GM18508 (cell line): Measurements from ENCODE around the gene TF.
"Not testable (repeated sequence)": the region's sequence is repeated elsewhere in the genome, so short reads cannot be mapped to it uniquely, and the experiment has no call there.

Experiments used
- ATAC-seq: cut with Tn5 transposase; IDR thresholded peaks from one replicate; pipeline ENCODE4 v1.9.1; 2021; ENCODE audit warnings: moderate number of reproducible peaks; ENCODE audit not compliant: insufficient read depth, unreplicated experiment

TF gene

DNA sequence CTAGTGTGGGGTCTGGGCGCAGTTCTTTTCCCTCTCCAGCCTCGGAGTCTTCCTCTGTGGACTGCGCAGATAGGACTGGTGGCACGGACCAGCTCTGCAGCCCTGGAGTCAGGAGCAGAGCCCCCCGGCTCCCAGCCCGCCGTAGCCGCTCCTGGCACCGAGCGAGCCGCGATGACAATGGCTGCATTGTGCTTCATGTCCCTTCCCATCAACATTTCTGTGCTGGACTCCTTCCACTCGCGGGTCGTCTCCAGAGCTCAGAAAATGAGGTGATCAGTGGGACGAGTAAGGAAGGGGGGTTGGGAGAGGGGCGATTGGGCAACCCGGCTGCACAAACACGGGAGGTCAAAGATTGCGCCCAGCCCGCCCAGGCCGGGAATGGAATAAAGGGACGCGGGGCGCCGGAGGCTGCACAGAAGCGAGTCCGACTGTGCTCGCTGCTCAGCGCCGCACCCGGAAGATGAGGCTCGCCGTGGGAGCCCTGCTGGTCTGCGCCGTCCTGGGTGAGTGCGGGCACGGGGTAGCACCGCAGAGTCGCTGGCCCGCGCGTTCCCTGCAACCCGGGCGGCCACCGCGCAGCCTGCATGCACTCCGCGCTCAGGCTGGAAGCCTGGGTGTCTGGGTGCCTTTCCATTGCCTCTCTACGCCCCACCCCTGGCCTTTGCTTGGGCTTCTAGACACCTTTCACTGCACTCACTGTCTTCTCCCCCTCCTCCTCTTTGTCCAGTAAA is at the start of gene TF:
Gene TF, plus strand, starts transcription at position 413 of the 731 bp plus-strand sequence. Its CDS starts 48 bp downstream, at position 461.
- no peak for ATAC-seq

- no peak for ATAC-seq
Measured at GRCh38 chr3:133697960-133698359, 48.2 kb upstream of the TF start.

DNA sequence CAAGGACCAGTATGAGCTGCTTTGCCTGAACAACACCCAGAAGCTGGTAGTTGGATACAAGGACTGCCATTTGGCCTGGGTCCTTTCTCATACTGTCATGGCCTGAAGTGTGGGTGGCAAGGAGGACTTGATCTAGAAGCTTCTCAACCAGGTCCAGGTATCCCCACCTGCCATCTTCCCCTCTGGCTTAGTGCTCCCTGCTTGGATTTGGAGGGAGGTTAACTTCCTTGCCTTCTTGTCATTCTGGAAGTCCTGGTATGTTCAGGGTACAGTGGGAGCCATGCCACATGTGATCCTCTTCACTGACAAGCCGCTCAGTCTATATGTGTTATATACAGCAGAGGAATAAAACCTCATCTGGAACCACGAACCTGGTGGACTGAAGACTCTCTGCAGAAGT is 46.7 kb upstream of the TF start:
- no peak for ATAC-seq

GRCh38 chr3:133699903-133700302 is 46.3 kb upstream of the TF start:
- ATAC-seq, result no peak

- ATAC-seq, result no peak
Measured at GRCh38 chr3:133700351-133700750, 45.8 kb upstream of the TF start.

GRCh38 chr3:133701435-133702358 is 44.5 kb upstream of the TF start:
- ATAC-seq, result no peak

DNA sequence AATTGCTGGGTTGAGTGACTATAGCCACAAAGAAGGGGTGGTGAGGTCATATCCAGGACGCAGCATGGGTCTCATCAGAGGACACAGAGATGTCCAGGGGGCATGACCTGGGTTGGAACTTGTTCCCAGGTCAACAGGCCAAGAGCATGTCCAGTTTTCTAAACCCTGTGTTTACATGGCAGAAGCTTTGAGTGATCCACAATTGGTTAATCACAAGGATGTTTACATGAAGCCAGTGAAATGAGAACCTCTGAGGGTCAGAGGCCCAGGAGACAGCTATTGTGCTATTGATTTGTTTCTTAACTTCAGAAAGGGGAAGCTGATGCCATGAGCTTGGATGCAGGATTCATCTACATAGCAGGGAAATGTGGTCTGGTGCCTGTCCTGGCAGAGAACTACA is 42.3 kb upstream of the TF start:
- no peak for ATAC-seq

DNA sequence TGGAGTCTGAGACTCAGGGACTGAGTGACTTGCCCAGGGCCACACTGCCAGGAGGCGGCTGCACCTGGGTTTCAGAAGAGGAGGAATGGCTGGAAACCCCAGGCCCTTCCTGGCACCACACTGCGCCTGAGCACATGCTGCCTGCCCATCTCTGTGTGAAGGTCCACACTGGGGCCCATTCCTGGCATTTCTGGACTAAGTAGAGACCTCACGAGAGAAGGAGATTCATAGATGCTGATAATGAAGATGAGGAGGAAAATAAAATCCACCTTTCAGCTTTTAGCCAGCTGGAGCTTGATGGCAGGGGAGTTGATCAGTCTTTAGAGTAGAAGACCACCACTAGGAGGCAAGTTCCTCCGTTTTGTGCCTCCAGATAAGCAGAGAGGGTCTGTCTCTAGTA is 40.2 kb upstream of the TF start:
- no peak for ATAC-seq

DNA sequence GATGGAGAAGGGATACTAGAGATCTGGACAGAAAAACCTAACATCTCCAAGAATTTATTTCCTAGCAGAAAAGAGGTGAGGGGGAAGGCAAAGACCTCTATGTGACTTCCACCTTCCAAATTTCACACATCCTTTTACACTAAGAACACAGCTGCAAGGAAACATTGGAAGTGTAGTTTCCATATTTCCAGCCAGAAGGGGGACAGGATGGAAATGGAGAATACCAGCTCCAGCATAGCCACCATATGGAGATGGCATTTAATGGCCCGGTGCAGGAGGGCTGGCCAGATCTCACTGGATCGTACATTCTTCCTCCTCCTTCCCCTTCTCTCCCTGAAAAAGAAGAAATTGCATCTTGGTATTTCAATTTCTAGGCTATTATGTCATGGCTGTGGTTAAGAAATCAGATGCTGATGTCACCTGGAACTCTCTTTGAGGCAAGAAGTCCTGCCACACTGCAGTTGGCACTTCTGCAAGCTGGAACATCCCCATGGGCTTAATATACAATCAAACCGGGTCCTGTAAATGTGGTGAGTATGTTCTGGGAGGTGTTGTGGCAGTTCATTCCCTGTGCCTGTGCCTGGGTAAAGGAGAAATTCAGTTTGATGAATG is 36.9 kb upstream of the TF start:
- no peak for ATAC-seq

- ATAC-seq, result no peak
Measured at GRCh38 chr3:133711013-133711412, 35.2 kb upstream of the TF start.

- no peak for ATAC-seq
Measured at GRCh38 chr3:133712017-133712416, 34.2 kb upstream of the TF start.

DNA sequence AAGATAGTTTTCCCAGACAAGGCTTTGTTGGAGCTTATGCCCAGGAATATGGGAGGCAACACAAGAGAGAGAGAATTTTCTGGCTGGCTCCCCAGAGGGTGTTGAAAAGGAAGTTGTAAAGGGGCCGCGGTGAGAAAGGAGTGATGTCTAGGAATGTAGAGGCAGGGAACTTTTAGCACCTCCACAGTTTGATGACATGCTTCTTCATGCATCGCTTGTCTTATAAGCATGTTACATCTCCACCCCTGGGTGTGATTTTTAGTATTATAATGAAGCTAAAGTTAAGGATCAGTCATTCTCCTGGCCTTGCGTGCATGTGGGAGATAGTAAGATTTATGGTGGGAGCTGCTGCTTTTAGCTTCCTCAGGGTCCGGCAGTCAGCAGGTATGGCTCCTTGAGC is 32.8 kb upstream of the TF start:
- ATAC-seq, result no peak

DNA sequence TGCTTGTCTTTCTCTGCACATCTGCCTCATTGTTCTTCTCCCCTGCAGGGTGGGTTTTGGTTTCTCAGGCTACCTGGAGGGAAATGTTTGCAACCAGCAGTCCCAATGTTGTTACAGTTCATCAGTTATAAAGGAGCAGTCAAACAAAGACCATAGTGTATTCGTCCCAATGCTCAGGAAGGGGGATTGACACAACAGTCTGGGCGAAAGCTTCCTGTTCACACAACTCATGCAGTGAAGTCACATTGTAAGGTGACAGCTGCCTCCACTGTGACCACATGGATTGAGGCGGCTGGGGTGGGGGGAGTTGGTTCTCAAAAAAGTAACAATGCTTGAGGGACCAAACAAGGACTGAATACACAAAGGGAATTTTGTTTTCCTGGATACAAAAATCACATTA is 28.8 kb upstream of the TF start:
- ATAC-seq, result no peak

- no peak for ATAC-seq
Measured at GRCh38 chr3:133722935-133723334, 23.3 kb upstream of the TF start.

DNA sequence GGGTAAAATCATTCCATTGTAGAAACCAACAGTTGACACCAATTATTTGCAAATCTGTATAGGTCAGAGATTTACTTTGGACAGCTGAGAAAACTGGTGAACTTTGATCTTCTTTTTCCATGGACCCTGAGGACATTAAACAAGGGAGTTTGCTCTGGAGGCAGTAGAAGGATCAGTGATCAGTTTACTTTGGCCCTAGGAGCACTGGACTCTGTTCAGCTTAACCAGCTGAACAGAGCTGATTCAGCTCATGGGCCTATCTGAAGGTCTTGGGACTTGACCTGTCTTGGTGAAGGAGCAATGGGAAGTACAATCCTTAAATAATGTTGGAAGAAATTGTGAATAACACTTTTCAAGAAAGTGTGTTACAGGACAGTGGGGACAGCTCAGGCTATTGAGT is 15.2 kb upstream of the TF start:
- ATAC-seq, result no peak

- not testable (repeated sequence) for ATAC-seq
Measured at GRCh38 chr3:133732231-133732630, 14.0 kb upstream of the TF start.

DNA sequence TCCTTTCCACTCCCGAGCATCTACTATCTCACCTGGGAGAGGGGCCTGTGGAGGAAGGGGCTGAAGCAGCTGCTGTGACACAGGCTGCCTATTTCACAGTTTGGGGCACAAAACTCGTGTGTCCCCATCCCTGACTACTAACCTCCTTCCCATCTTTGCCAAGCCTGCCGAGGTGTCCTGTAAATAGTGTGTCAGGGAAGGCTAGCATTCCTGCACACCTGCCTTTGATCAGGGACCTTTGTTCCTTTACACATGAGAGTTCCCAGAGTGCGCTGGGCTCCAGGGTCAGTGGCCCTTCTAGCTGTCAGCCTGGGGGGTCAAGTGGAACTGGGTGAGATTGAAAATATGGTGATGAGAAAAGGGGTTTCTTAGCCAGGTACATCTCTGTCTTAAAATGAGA is 13.0 kb upstream of the TF start:
- no peak for ATAC-seq

DNA sequence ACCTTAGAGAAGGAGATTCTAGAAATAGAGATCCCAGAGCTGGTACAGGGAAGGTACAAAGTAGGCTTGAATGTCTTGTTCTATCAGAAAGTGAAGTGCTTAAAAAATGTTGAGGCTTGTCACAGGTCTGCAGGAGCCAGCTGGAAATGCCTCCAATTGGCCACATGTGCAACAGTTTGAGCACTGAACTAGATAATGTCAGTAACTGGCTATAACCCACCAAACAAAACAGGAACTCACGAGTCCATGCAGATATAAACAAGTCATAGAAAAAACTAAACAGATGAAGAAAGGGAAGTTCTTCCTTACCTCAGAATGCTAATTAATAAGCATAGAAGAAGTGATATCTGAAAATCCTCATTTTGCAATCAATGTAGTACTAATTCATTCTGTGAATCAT is 11.9 kb upstream of the TF start:
- ATAC-seq, result no peak

DNA sequence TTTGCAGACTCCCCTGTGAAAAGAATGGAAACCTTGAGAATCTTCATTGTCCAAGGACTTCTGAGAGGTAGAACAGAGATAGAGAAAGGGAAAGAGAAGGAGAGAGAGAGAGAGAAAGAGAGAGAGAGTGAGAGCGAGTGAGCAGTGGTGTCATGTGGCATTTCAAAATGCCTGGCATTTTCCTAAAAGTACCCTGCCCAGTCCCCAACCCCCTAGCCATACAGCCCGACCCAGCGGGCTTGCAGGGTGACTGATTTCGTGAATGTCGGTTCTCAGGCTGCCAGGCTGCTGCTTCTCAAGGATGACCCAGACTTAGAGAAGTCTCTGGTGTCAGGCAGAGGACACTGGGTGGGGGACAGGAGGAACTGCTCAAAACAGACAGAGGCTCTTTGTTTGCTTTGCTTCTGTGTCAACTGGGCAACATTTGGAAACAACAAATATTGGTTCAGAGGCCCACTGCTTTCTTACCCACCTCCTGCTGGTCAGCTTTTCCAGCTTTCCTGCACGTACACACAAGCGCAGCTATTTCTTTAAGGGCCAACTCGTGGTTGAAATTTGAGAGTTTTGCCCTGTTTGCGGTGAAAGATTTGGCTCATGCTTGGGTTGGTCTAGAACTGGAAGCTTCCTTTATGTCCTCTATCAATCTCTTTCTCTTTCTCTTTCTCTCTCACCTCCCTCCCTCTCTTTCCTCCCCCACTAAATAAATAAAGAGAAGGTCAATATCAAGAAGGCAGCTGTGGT is 3.7 kb upstream of the TF start:
- no peak for ATAC-seq

- no peak for ATAC-seq
Measured at GRCh38 chr3:133744241-133744640, 2.0 kb upstream of the TF start.

GRCh38 chr3:133745108-133745507 is 1.1 kb upstream of the TF start:
- no peak for ATAC-seq
